ENCODE measurements around the gene KLHL6. TPM values are rescaled to one million over a fixed set of nuclear protein-coding genes. Genes with fewer than 3 reads are reported as not detected.

Gene KLHL6
- total RNA-seq, 1 experiment from 2014 or later: 0.03 TPM

- ATAC-seq: no peak
- ChIA-PET CTCF (no interaction called here), POLR2A (no interaction called here)
- DNase-seq (ENCODE audit: low read depth, low spot score): no peak
- Histone ChIP-seq H3K4me3 (ENCODE audit: low read depth in 2 of 2, low read length in 2 of 2) (no peak overlapping the region), H3K36me3 (ENCODE audit: control insufficient read depth, insufficient read depth, low read length) (no peaks in the 10 kb centered on the region), H3K9me3 (ENCODE audit: control insufficient read depth, insufficient read depth, low read depth, low read length) (no peaks in the 10 kb centered on the region), H3K27ac (ENCODE audit: low read length) (no peak overlapping the region), H3K4me1 (ENCODE audit: control insufficient read depth, insufficient read depth, low read length) (no peaks in the 10 kb centered on the region), H3K27me3 (ENCODE audit: control insufficient read depth, insufficient read depth, low read length) (no peaks in the 10 kb centered on the region; the same call in 1 of the 2 replicates)
- no TSS peak for BruUV-seq (replicated peaks)
- TF ChIP-seq SIN3A (IDR thresholded peaks at IDR 0.05; ENCODE audit: borderline replicate concordance, insufficient read depth, low read depth, low read length) (no peak), REST (IDR thresholded peaks at IDR 0.05; ENCODE audit: insufficient read depth in 1 of 2, low read depth in 2 of 2, low read length in 1 of 2) (no peak), CTCF (IDR thresholded peaks at IDR 0.05) (no peak), POLR2AphosphoS5 (IDR thresholded peaks at IDR 0.05; ENCODE audit: low read depth, low read length) (no peak), TCF7L2 (IDR thresholded peaks at IDR 0.05; ENCODE audit: low read depth, low read length) (no peak)
- in situ Hi-C loops (cut with HindIII; ENCODE audit: low pct_unique_long_range_greater_than_20kb, low sequenced_read_pairs): no loop called here
- intact Hi-C loops (cut with micrococcal nuclease; ENCODE audit: unreplicated experiment): no loop called here
Observed at GRCh38 chr3:183583331-183584245, 28.1 kb upstream of the KLHL6 start.

- Histone ChIP-seq H3K36me3 (ENCODE audit: control insufficient read depth, insufficient read depth, low read length) (no peaks in the 10 kb centered on the region), H3K27ac (ENCODE audit: low read length) (no peak overlapping the region), H3K9me3 (ENCODE audit: control insufficient read depth, insufficient read depth, low read depth, low read length) (no peaks in the 10 kb centered on the region), H3K4me3 (ENCODE audit: low read depth in 2 of 2, low read length in 2 of 2) (no peak overlapping the region), H3K27me3 (ENCODE audit: control insufficient read depth, insufficient read depth, low read length) (peaks cover 14% of the 10 kb centered on the region), H3K4me1 (ENCODE audit: control insufficient read depth, insufficient read depth, low read length) (no peaks in the 10 kb centered on the region)
- no peak for ATAC-seq
- no peak for DNase-seq (ENCODE audit: low read depth, low spot score)
- TF ChIP-seq SIN3A (IDR thresholded peaks at IDR 0.05; ENCODE audit: borderline replicate concordance, insufficient read depth, low read depth, low read length) (no peak), REST (IDR thresholded peaks at IDR 0.05; ENCODE audit: insufficient read depth in 1 of 2, low read depth in 2 of 2, low read length in 1 of 2) (no peak), POLR2AphosphoS5 (IDR thresholded peaks at IDR 0.05; ENCODE audit: low read depth, low read length) (no peak), TCF7L2 (IDR thresholded peaks at IDR 0.05; ENCODE audit: low read depth, low read length) (no peak), CTCF (IDR thresholded peaks at IDR 0.05) (no peak)
- in situ Hi-C loops (cut with HindIII; ENCODE audit: low pct_unique_long_range_greater_than_20kb, low sequenced_read_pairs): no loop called here
- no TSS peak for BruUV-seq (replicated peaks)
- intact Hi-C loops (cut with micrococcal nuclease; ENCODE audit: unreplicated experiment): no loop called here
- ChIA-PET CTCF (no interaction called here), POLR2A (no interaction called here)
Observed at GRCh38 chr3:183582161-183582560, 26.7 kb upstream of the KLHL6 start.
